OCI-LY7 (cell line): ENCODE measurements around the gene SMIM24. TPM values are rescaled to one million over a fixed set of nuclear protein-coding genes. Genes with fewer than 3 reads are reported as not detected.

Experiments
- BruUV-seq: library from RNA; stranded (reverse); fragments of 400-500 nt; replicated peaks from 2 replicates; lab custom pipeline; 2021; lab: Mats Ljungman, UMichigan
- CTCF ChIA-PET: fragments of 300-600 bp; sonication (Branson Sonifier 250); formaldehyde crosslinking; loops from one replicate; lab custom pipeline; 2022; ENCODE audit warnings: antibody characterized with exemption; ENCODE audit not compliant: unreplicated experiment; lab: Charles Lee
- POLR2A ChIA-PET: fragments of 300-600 bp; sonication (Branson Sonifier 250); formaldehyde crosslinking; loops from one replicate; lab custom pipeline; 2022; ENCODE audit warnings: antibody characterized with exemption; lab: Charles Lee
- DNase-seq: peaks from one replicate; pipeline ENCODE4 v3.0.0-alpha.2; 2015; ENCODE audit warnings: low spot score
- H2AFZ ChIP-seq: fragments of 200-600 bp; sonication (generic), shearing (Covaris generic); 2 replicates; pipeline ENCODE4 v1.6.1; 2014; ENCODE audit warnings: mild to moderate bottlenecking, antibody characterized with exemption, low read length, moderate library complexity
- H3K27ac ChIP-seq: fragments of 200-600 bp; sonication (generic); 2 replicates; pipeline ENCODE4 v1.5.1; 2014; ENCODE audit warnings: mixed run types, low read depth, mild to moderate bottlenecking, moderate library complexity, low read length, inconsistent platforms; ENCODE audit not compliant: poor library complexity, severe bottlenecking
- H3K36me3 ChIP-seq: fragments of 200-600 bp; sonication (generic); 2 replicates; pipeline ENCODE4 v1.6.1; 2014; ENCODE audit warnings: mild to moderate bottlenecking, antibody characterized with exemption, low read length, moderate library complexity, mixed read lengths; ENCODE audit not compliant: insufficient read depth
- H3K4me1 ChIP-seq: fragments of 200-600 bp; sonication (generic); 2 replicates; pipeline ENCODE4 v1.5.1; 2014; ENCODE audit warnings: mild to moderate bottlenecking, low read length; ENCODE audit not compliant: insufficient read depth, poor library complexity, severe bottlenecking
- H3K4me2 ChIP-seq: fragments of 200-600 bp; sonication (generic); 2 replicates; pipeline ENCODE4 v1.6.1; 2014; ENCODE audit warnings: mild to moderate bottlenecking, low read length
- H3K4me3 ChIP-seq: fragments of 200-600 bp; sonication (generic); 2 replicates; pipeline ENCODE4 v1.5.1; 2014; ENCODE audit warnings: mild to moderate bottlenecking, low read depth, low read length; ENCODE audit not compliant: poor library complexity, severe bottlenecking
- H3K79me2 ChIP-seq: fragments of 200-600 bp; sonication (generic); 2 replicates; pipeline ENCODE4 v1.6.1; 2016; ENCODE audit warnings: low read depth, mild to moderate bottlenecking, low read length, moderate library complexity, mixed read lengths; ENCODE audit not compliant: insufficient read depth
- H3K9me2 ChIP-seq: fragments of 200-600 bp; sonication (generic); 2 replicates; pipeline ENCODE4 v1.6.1; 2016; ENCODE audit warnings: mild to moderate bottlenecking, low read length, mixed read lengths; ENCODE audit not compliant: insufficient read depth
- H3K9me3 ChIP-seq: fragments of 200-600 bp; sonication (generic); 2 replicates; pipeline ENCODE4 v1.6.1; 2014; ENCODE audit warnings: mild to moderate bottlenecking, mixed run types, low read length, mixed read lengths
- H4K20me1 ChIP-seq: fragments of 200-600 bp; sonication (generic); 2 replicates; pipeline ENCODE4 v1.6.1; 2014; ENCODE audit warnings: mild to moderate bottlenecking, antibody characterized with exemption, low read length, moderate library complexity, mixed read lengths; ENCODE audit not compliant: insufficient read depth
- CTCF ChIP-seq: fragments of 200-600 bp; sonication (generic); conservative IDR thresholded peaks from 2 replicates; pipeline ENCODE4 v1.5.1; 2014; ENCODE audit warnings: mild to moderate bottlenecking, antibody characterized with exemption, low read length, moderate library complexity, mixed read lengths
- EZH2phosphoT487 ChIP-seq: fragments of 200-600 bp; sonication (generic); IDR thresholded peaks from 2 replicates; pipeline ENCODE4 v1.6.1; 2018; ENCODE audit warnings: low read depth, borderline replicate concordance, mild to moderate bottlenecking, mixed run types, antibody characterized with exemption, low read length, moderate library complexity, mixed read lengths
- intact Hi-C: fragments of 100-400 bp; cut with micrococcal nuclease; formaldehyde crosslinking; loops from one replicate; pipeline ENCODE4 v1.10.0; 2022; ENCODE audit not compliant: unreplicated experiment
- total RNA-seq, 2 experiments: library from RNA; depleted of rRNA in 1 of 2; stranded (reverse); fragments of >200 nt in 1 of 2; shearing (Covaris generic) in 1 of 2; gene quantifications; 2 replicates each; pipeline ENCODE4 v1.2.3, GENCODE V29; 2014 to 2022

The SMIM24 gene
- total RNA-seq, 2 experiments from 2014 or later, result 6.8 to 9.9 TPM

- H2AFZ ChIP-seq, result no peak overlapping the region
- DNase-seq, result no peak
- H3K9me2 ChIP-seq, result no peaks in the 10 kb centered on the region
- H3K36me3 ChIP-seq, result peaks cover 52% of the 10 kb centered on the region
- intact Hi-C loops, result no loop called here
- H3K79me2 ChIP-seq, result no peaks in the 10 kb centered on the region
- H3K9me3 ChIP-seq, result no peaks in the 10 kb centered on the region
- no peaks in the 10 kb centered on the region for H4K20me1 ChIP-seq
- TF ChIP-seq CTCF, result no peak
- TF ChIP-seq EZH2phosphoT487, result no peak
- H3K4me2 ChIP-seq, result no peak overlapping the region
- no peak overlapping the region for H3K27ac ChIP-seq
- CTCF ChIA-PET, result no interaction called here
- no peak overlapping the region for H3K4me3 ChIP-seq
- H3K4me1 ChIP-seq, result no peaks in the 10 kb centered on the region
- POLR2A ChIA-PET, result interaction anchor here (0.8 kb wide), 1 partner anchor 14 kb away, joined by 3 read pairs; no protein-coding TSS in a partner anchor
- BruUV-seq, result no TSS peak
Observed at GRCh38 chr19:3492919-3493318, 12.6 kb upstream of the SMIM24 start.

GRCh38 chr19:3492131-3492839 lies 12.0 kb upstream of the SMIM24 start:
- no peak for DNase-seq
- TF ChIP-seq EZH2phosphoT487, result no peak
- no peak for TF ChIP-seq CTCF
- H2AFZ ChIP-seq, result no peak overlapping the region
- H3K27ac ChIP-seq, result no peak overlapping the region
- H3K4me3 ChIP-seq, result no peak overlapping the region
- POLR2A ChIA-PET, result interaction anchor here (0.8 kb wide), 1 partner anchor 13 kb away, joined by 3 read pairs; no protein-coding TSS in a partner anchor
- intact Hi-C loops, result no loop called here
- no TSS peak for BruUV-seq
- H3K36me3 ChIP-seq, result peaks cover 49% of the 10 kb centered on the region
- H3K9me3 ChIP-seq, result no peaks in the 10 kb centered on the region
- H3K79me2 ChIP-seq, result no peaks in the 10 kb centered on the region
- CTCF ChIA-PET, result no interaction called here
- no peaks in the 10 kb centered on the region for H3K9me2 ChIP-seq
- no peaks in the 10 kb centered on the region for H3K4me1 ChIP-seq
- H4K20me1 ChIP-seq, result no peaks in the 10 kb centered on the region
- no peak overlapping the region for H3K4me2 ChIP-seq
